GM12878 (cell line): ENCODE data around the gene IL36B.

Source experiments
- CTCF ChIP-seq, 3 experiments: IDR thresholded peaks in 2 of 3; conservative IDR thresholded peaks in 1 of 3; 2 replicates each; pipeline ENCODE4 v1.5.1; 2011; ENCODE audit warnings: low read depth in 3 of 3, low read length in 3 of 3, mild to moderate bottlenecking in 3 of 3, control low read depth in 2 of 3, moderate library complexity in 2 of 3, inconsistent platforms in 1 of 3, mixed read lengths in 1 of 3; ENCODE audit not compliant: control insufficient read depth in 2 of 3, insufficient read depth in 1 of 3; ENCODE audit errors: extremely low read depth in 1 of 3
- EP300 ChIP-seq, 2 experiments: fragments of 150-350 bp in 1 of 2; IDR thresholded peaks; 2 replicates each; pipeline ENCODE4 v1.6.1; 2011 to 2012; ENCODE audit warnings: low read depth in 2 of 2, low read length in 2 of 2, borderline replicate concordance in 1 of 2, improper control_type of control experiment in 1 of 2, inconsistent platforms in 1 of 2; ENCODE audit not compliant: control insufficient read depth in 1 of 2
- JUNB ChIP-seq: IDR thresholded peaks from 2 replicates; pipeline ENCODE4 v1.6.1; 2016; ENCODE audit warnings: antibody characterized with exemption, mild to moderate bottlenecking
- SIX5 ChIP-seq: IDR thresholded peaks from 2 replicates; pipeline ENCODE4 v1.6.1; 2011; ENCODE audit warnings: mild to moderate bottlenecking, low read depth, low read length, moderate library complexity; ENCODE audit not compliant: severe bottlenecking
- TF ChIP-seq, protein P1 (sequence below): fragments of 450-650 bp; IDR thresholded peaks from 2 replicates; pipeline ENCODE4 v1.6.1; 2016; ENCODE audit warnings: mild to moderate bottlenecking

DNA sequence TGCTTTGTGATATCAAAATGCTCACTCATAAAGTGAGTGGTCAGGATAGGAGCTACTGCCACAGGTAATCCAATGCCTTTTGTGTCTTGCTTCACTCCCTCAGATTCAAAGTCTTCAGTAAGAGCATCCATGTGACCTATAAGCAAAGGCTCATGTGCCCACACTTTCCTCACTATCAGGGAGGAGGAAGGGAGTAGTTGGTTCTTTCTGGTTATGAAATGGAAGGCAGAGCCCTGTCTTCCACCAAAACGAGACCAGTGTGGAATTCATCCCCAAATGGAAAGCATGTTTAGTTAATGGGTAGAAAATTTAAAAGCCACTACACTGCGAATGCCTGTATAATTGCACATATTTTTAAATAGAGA, 40.9 kb upstream of the IL36B start:
- TF ChIP-seq SIX5 (no peak), CTCF (IDR thresholded peaks at IDR 0.05 in 2 of 3, conservative IDR thresholded peaks at IDR 0.05 in 1 of 3; ENCODE audit: control insufficient read depth in 2 of 3, extremely low read depth in 1 of 3, insufficient read depth in 1 of 3, low read depth in 3 of 3, low read length in 3 of 3) (no peak), JUNB (no peak), EP300 (IDR thresholded peaks at IDR 0.05; ENCODE audit: borderline replicate concordance in 1 of 2, control insufficient read depth in 1 of 2, low read depth in 2 of 2, low read length in 2 of 2) (no peak)
- TF ChIP-seq, protein P1, sequence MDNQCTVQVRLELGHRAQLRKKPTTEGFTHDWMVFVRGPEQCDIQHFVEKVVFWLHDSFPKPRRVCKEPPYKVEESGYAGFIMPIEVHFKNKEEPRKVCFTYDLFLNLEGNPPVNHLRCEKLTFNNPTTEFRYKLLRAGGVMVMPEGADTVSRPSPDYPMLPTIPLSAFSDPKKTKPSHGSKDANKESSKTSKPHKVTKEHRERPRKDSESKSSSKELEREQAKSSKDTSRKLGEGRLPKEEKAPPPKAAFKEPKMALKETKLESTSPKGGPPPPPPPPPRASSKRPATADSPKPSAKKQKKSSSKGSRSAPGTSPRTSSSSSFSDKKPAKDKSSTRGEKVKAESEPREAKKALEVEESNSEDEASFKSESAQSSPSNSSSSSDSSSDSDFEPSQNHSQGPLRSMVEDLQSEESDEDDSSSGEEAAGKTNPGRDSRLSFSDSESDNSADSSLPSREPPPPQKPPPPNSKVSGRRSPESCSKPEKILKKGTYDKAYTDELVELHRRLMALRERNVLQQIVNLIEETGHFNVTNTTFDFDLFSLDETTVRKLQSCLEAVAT = no peak
